Ovary (tissue), 3 donors: Measurements from ENCODE around the gene ADGRB3.

Experiments used
- POLR2A ChIP-seq: fragments of 450-650 bp; IDR thresholded peaks from one replicate; pipeline ENCODE4 v1.6.1; 2017; ENCODE audit warnings: antibody characterized with exemption, mild to moderate bottlenecking, moderate library complexity
- TF ChIP-seq, protein P1 (sequence below), 3 donors: fragments of 450-650 bp in 2 of 3; fragments of 200-600 bp in 1 of 3; IDR thresholded peaks; one replicate each; pipeline versions ENCODE4 v1.5.1 to v1.8.0; 2016 to 2022; ENCODE audit warnings: antibody characterized with exemption in 3 of 3, mild to moderate bottlenecking in 1 of 3
- donor health status: DM: no; HTN: no; CAD: no.

DNA sequence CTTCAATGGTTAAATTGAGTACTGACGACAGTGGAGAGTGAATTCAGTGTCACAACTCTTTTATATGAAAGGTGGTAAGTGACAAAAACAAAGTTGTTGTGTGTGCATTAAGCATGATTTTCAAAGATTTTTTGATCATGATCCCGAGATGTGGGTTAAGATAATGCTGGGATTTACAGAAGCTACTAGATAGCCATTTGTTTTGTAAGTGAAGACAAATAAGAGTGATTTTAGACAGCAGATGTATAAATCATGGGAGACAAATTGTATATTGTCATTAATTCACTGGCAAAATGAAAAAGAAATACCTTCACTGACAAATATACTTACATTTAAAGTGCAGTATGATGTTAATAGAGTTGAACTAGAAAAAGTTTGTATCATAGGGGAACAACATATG lies 6.1 kb downstream of the ADGRB3 start:
- TF ChIP-seq, protein P1, sequence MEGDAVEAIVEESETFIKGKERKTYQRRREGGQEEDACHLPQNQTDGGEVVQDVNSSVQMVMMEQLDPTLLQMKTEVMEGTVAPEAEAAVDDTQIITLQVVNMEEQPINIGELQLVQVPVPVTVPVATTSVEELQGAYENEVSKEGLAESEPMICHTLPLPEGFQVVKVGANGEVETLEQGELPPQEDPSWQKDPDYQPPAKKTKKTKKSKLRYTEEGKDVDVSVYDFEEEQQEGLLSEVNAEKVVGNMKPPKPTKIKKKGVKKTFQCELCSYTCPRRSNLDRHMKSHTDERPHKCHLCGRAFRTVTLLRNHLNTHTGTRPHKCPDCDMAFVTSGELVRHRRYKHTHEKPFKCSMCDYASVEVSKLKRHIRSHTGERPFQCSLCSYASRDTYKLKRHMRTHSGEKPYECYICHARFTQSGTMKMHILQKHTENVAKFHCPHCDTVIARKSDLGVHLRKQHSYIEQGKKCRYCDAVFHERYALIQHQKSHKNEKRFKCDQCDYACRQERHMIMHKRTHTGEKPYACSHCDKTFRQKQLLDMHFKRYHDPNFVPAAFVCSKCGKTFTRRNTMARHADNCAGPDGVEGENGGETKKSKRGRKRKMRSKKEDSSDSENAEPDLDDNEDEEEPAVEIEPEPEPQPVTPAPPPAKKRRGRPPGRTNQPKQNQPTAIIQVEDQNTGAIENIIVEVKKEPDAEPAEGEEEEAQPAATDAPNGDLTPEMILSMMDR (IDR thresholded peaks at IDR 0.05), result no peak
- no peak for TF ChIP-seq POLR2A
